ENCODE measurements around the gene RELN.

DNA sequence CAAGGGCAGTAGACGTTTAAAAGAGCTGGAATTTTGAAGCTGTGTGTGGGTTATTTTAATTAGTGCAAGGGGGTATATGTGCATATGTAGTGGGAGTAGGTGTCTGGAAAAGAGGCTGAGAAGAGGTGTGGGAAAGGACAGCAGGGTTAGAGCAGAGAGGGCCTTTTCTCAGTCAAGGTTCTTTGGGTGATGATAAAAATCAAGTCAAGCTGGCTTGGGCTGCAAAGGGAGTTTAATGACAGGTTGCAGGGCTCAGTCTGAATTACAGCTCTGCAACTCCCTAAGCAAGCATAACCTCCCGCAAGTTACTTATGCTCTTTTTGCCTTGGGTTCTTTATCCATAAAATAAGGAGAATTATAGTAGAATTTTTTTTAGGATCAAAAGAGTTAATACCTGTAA is 83.5 kb downstream of the RELN start:
- TF ChIP-seq POLR2A (IDR thresholded peaks at IDR 0.05; ENCODE audit: insufficient read depth in 1 of 2, low read depth in 2 of 2, low read length in 2 of 2) (no peak), EZH2 (conservative IDR thresholded peaks at IDR 0.05; ENCODE audit: low read depth, low read length) (no peak), EEA1 (CRISPR knock-in tag; IDR thresholded peaks at IDR 0.05; ENCODE audit: borderline replicate concordance) (no peak), TCF12 (IDR thresholded peaks at IDR 0.05) (no peak), TCF12 (CRISPR knock-in tag; IDR thresholded peaks at IDR 0.05) (no peak)
